Mucosa of descending colon (tissue), 3 donors: ENCODE measurements around the gene BMPR2. TPM values are rescaled to one million over a fixed set of nuclear protein-coding genes. Genes with fewer than 3 reads are reported as not detected.

Experiments used
- ATAC-seq: fragments of 200-7000 bp; cut with Tn5 transposase; one replicate; pipeline ENCODE4 v1.9.1; 2020; ENCODE audit warnings: mild to moderate bottlenecking, moderate library complexity
- DNase-seq, 3 donors: peaks; one replicate each; pipeline ENCODE4 v3.0.0-alpha.2; 2020
- H3K36me3 ChIP-seq: fragments of 200-600 bp; one replicate; pipeline ENCODE4 v1.8.0; 2021; ENCODE audit warnings: low read depth, mild to moderate bottlenecking
- H3K4me1 ChIP-seq: fragments of 200-600 bp; one replicate; pipeline ENCODE4 v1.8.0; 2021; ENCODE audit warnings: low read depth, mild to moderate bottlenecking
- H3K4me3 ChIP-seq: fragments of 200-600 bp; one replicate; pipeline ENCODE4 v1.8.0; 2021; ENCODE audit warnings: mild to moderate bottlenecking
- H3K9me3 ChIP-seq: fragments of 200-600 bp; one replicate; pipeline ENCODE4 v1.8.0; 2021; ENCODE audit warnings: mild to moderate bottlenecking
- intact Hi-C, 2 donors: fragments of 100-400 bp; cut with DNase I in 1 of 2; cut with micrococcal nuclease in 1 of 2; formaldehyde crosslinking; loops; one replicate each; pipeline versions ENCODE4 v1.11.0 to v1.11.1; 2022; cut with DNase I, micrococcal nuclease
- total RNA-seq, 3 donors: library from RNA; stranded (reverse); fragmentation: NEBNext Ultra II Directional in 2 of 3; extraction: Animal tissue kit (Norgen Biotek cat#: 25700) in 2 of 3; gene quantifications; one replicate each; pipeline versions ENCODE4 v1.2.1 to v1.2.4, GENCODE V29; 2021 to 2023
- TF ChIP-seq, protein P1 (sequence below): fragments of 200-600 bp; IDR thresholded peaks from one replicate; pipeline ENCODE4 v1.8.0; 2022; ENCODE audit warnings: antibody characterized with exemption, mild to moderate bottlenecking
- donor health status: DM: no; HTN: no; CAD: no; lungs with moderate emphysema.
- donor health status: DM: no; HTN: no; CAD: no.
- donor health status: DM: no; HTN: yes; CAD: no.

Gene BMPR2
- total RNA-seq, 3 donors from 2014 or later: 33.9 to 54.5 (median 38.7) TPM

DNA sequence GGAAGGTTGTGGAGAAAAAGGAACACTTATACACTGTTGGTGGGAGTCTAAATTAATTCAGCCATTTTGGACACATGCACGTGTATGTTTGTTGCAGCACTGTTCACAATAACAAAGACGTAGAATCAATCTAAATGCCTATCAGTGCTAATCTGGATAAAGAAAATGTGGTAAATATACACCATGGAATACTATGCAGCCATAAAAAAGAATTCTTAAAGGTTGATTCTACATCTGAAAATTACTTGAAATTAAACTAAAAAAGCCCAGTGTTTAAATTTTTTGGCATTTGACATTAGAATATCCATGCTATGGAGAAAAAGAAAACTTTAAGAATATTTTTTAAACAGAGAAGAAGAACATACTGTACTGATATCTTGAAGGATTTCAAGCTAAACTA is 84.0 kb downstream of the BMPR2 start:
- no peaks in the 10 kb centered on the region for H3K36me3 ChIP-seq
- H3K9me3 ChIP-seq: no peaks in the 10 kb centered on the region
- TF ChIP-seq, protein P1, sequence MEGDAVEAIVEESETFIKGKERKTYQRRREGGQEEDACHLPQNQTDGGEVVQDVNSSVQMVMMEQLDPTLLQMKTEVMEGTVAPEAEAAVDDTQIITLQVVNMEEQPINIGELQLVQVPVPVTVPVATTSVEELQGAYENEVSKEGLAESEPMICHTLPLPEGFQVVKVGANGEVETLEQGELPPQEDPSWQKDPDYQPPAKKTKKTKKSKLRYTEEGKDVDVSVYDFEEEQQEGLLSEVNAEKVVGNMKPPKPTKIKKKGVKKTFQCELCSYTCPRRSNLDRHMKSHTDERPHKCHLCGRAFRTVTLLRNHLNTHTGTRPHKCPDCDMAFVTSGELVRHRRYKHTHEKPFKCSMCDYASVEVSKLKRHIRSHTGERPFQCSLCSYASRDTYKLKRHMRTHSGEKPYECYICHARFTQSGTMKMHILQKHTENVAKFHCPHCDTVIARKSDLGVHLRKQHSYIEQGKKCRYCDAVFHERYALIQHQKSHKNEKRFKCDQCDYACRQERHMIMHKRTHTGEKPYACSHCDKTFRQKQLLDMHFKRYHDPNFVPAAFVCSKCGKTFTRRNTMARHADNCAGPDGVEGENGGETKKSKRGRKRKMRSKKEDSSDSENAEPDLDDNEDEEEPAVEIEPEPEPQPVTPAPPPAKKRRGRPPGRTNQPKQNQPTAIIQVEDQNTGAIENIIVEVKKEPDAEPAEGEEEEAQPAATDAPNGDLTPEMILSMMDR: no peak
- intact Hi-C loops: no loop called here
- H3K4me1 ChIP-seq: no peaks in the 10 kb centered on the region
- H3K4me3 ChIP-seq: no peak overlapping the region
- ATAC-seq (no peak), DNase-seq (no peak)

DNA sequence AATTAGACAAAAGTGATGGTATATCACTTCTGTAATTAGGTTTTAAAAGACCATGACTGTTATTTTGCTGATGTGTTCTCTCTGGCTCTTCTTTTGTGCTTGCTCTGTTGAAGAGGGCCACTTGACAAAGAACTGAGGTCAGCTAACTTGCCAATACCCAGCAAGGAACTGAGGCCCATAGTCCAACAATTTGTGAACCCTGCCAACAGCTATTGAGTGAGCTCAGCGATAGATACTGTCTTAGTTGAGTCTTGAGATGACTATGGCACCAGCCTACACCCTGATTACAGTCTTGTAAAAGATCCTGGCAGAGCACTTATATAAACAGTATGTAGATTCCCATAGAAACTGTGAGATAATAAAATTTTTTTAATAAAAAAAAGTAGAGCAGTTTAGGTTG is 103.0 kb downstream of the BMPR2 start:
- Histone ChIP-seq H3K36me3 (no peaks in the 10 kb centered on the region), H3K4me1 (no peaks in the 10 kb centered on the region), H3K4me3 (no peak overlapping the region), H3K9me3 (no peaks in the 10 kb centered on the region)
- intact Hi-C loops: no loop called here
- TF ChIP-seq, protein P1: no peak
- peak; percentile 59 for ATAC-seq
- no peak for DNase-seq

DNA sequence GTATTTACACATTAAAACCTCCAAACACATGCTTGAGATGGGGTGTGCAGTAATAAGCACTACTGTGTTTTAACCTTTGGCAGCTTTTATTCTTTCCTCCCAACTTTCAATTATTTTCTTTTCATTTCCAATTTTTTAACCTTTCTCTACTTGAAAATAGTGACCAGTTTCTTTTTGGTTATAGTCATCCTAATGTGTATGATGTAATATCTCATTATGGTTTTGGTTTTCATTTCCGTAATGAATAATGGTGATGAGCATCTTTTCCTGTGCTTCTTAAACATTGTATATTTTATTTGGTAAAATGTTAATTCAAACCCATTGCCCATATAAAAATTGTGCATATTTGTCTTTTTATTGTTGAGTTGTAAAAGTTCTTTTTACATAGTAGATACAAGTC is 103.5 kb downstream of the BMPR2 start:
- ATAC-seq (no peak), DNase-seq (no peak)
- no peaks in the 10 kb centered on the region for H3K4me1 ChIP-seq
- no peak overlapping the region for H3K4me3 ChIP-seq
- TF ChIP-seq, protein P1: no peak
- intact Hi-C loops: no loop called here
- no peaks in the 10 kb centered on the region for H3K36me3 ChIP-seq
- no peaks in the 10 kb centered on the region for H3K9me3 ChIP-seq

DNA sequence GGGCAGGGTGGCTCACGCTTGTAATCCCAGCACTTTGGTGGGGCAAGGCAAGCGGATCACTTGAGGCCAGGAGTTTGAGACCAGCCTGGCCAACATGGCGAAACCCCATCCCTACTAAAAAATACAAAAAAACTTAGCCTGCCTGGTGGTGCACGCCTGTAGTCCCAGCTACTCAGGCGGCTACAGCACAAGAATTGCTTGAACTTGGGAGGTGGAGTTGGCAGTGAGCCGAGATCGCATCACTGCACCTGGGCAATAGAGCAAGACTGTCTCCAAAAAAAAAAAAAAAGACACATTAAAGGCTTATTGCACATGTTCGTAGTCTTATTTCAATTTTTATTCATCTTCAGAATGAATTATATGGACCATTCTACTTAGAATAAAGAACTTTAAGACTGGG is 110.2 kb downstream of the BMPR2 start:
- Histone ChIP-seq H3K9me3 (no peaks in the 10 kb centered on the region), H3K36me3 (no peaks in the 10 kb centered on the region), H3K4me3 (no peak overlapping the region), H3K4me1 (no peaks in the 10 kb centered on the region)
- DNase-seq: no peak
- TF ChIP-seq, protein P1: no peak
- no peak for ATAC-seq
- intact Hi-C loops: no loop called here

DNA sequence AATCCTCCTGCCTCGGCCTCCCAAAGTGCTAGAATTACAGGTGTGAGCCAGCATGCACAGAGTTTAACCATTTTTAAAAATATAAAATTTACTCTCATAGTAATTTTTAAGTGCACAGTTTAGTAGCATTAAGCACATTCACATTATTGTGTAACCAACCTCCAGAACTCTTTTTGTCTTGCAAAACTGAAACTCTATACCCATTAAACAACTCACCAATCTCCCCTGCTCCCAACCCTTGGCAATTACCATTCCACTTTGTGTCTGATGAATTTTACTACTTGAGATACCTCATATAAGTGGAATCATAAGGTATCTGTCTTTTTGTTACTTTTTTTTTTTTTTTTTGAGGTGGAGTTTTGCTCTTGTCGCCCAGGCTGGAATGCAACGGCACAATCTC is 112.5 kb downstream of the BMPR2 start:
- ATAC-seq (no peak), DNase-seq (no peak)
- H3K4me1 ChIP-seq: no peaks in the 10 kb centered on the region
- H3K4me3 ChIP-seq: no peak overlapping the region
- intact Hi-C loops: no loop called here
- no peaks in the 10 kb centered on the region for H3K36me3 ChIP-seq
- no peaks in the 10 kb centered on the region for H3K9me3 ChIP-seq
- TF ChIP-seq, protein P1: no peak

DNA sequence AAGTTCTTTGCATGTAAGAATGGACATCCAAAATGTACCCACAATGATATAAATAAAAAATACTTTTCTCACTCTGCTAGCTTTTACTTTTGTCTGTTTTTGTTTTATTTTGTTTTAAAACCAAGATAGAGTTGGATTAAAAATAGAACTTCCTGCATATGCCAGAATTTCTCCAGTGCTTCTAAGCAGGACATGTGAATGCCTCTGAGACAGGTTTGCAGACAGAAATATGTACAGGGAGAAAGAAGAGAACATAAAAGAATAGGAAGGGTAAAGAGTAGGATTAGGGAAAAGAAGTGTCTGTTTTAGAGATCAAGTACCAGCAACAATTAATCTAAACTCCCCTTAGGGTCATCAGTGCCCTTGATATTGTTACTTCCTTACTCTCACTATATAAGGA is 114.4 kb downstream of the BMPR2 start:
- DNase-seq (no peak), ATAC-seq (no peak)
- H3K9me3 ChIP-seq: no peaks in the 10 kb centered on the region
- intact Hi-C loops: no loop called here
- H3K4me3 ChIP-seq: no peak overlapping the region
- no peaks in the 10 kb centered on the region for H3K36me3 ChIP-seq
- TF ChIP-seq, protein P1: no peak
- no peaks in the 10 kb centered on the region for H3K4me1 ChIP-seq
